BLaER1 (cell line): ENCODE measurements around the gene SNCG.

ENCODE experiments used
- H3K27ac ChIP-seq: shearing (Covaris generic); formaldehyde crosslinking; 2 replicates; pipeline ENCODE4 v1.8.1; 2022
- H3K27me3 ChIP-seq: shearing (Covaris generic); formaldehyde crosslinking; 2 replicates; pipeline ENCODE4 v1.8.1; 2022
- H3K36me3 ChIP-seq: shearing (Covaris generic); formaldehyde crosslinking; 2 replicates; pipeline ENCODE4 v1.8.1; 2022
- H3K4me1 ChIP-seq: shearing (Covaris generic); formaldehyde crosslinking; 2 replicates; pipeline ENCODE4 v1.8.1; 2022
- H3K4me2 ChIP-seq: shearing (Covaris generic); formaldehyde crosslinking; 2 replicates; pipeline ENCODE4 v1.8.1; 2022
- H3K4me3 ChIP-seq: shearing (Covaris generic); formaldehyde crosslinking; 2 replicates; pipeline ENCODE4 v1.8.1; 2022
- H3K9ac ChIP-seq: shearing (Covaris generic); formaldehyde crosslinking; 2 replicates; pipeline ENCODE4 v1.8.1; 2022
- H3K9me3 ChIP-seq: shearing (Covaris generic); formaldehyde crosslinking; 2 replicates; pipeline ENCODE4 v1.8.1; 2022
- H4K20me1 ChIP-seq: shearing (Covaris generic); formaldehyde crosslinking; 2 replicates; pipeline ENCODE4 v1.8.1; 2022
- Cebpa-rat ChIP-seq: shearing (Covaris generic); IDR thresholded peaks from 2 replicates; pipeline ENCODE4 v1.8.1; 2022

SNCG gene

GRCh38 chr10:86960003-86960862, 1.8 kb downstream of the SNCG start:
- H4K20me1 ChIP-seq = no peaks in the 10 kb centered on the region

DNA sequence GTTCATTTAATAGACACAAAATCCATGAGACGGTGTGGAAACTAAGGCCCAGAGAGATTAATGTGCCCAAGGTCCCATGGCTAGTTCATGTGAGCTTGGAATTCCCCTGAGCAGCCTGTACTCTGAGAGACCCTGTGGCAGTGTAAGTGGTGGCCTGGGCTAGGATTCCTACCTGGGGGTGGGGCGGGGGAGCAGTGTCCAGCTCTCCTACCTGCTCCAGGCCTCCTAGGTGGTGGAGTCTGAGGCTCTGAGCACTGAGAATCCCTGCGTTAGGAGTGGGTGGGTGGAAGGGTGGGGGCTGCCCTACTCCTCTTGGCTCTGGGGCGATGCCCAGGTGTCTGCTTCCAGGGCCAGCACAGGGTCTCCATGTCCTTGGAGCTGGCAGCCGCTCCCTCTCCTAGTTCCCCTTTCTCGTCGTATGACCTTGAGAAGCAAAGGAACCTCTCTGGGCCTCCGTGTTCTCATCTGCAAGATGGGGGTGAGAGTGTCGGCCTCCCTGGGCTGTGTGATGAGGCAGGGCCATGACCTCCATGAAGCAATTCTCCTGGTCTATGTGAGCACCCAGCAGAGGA, 2.5 kb downstream of the SNCG start:
- Histone ChIP-seq H3K4me1 (peaks cover 28% of the 10 kb centered on the region), H4K20me1 (no peaks in the 10 kb centered on the region), H3K9ac (no peak overlapping the region), H3K36me3 (no peaks in the 10 kb centered on the region), H3K27me3 (no peaks in the 10 kb centered on the region), H3K4me3 (no peak overlapping the region), H3K9me3 (no peaks in the 10 kb centered on the region), H3K27ac (no peak overlapping the region), H3K4me2 (no peak overlapping the region)
- no peak for TF ChIP-seq Cebpa-rat

More at GRCh38 chr10:86960003-86960862, 1.8 kb downstream of the SNCG start:
- TF ChIP-seq Cebpa-rat = no peak
- Histone ChIP-seq H3K27ac (no peak overlapping the region), H3K9ac (no peak overlapping the region), H3K36me3 (no peaks in the 10 kb centered on the region), H3K9me3 (no peaks in the 10 kb centered on the region), H3K4me3 (no peak overlapping the region), H3K4me2 (no peak overlapping the region), H3K4me1 (peaks cover 28% of the 10 kb centered on the region), H3K27me3 (no peaks in the 10 kb centered on the region)

DNA sequence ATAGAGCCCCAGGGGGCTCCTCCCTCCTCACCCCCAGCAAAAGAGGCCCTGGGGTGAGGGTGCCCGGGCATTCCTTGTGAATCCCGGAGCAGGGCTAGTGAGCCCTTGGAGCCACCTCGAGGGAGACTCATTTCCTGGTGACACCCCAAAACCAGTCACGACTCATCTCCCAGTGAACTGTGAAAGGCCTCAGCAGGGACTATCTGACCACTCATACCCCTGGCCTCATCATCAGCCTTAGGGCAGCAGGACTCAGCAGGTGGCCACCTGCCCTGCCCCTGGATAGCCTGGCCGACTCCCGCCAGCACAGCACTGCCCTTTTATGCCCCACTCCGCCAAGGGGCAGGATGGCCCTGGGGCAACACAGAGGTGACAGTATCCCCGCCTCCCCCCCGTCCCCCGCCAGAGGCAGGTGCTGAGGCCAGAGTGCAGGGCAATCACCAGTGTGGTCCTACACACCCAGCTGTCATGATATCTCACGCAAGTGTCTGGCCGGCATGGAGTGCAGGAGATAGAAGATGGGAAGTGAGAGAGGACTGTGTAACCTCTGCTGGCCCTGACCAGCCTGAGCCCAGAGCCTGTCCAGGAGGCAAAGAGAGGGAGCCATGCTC, 3.2 kb downstream of the SNCG start:
- H3K9me3 ChIP-seq = no peaks in the 10 kb centered on the region
- no peaks in the 10 kb centered on the region for H3K27me3 ChIP-seq
- no peaks in the 10 kb centered on the region for H4K20me1 ChIP-seq
- no peak for TF ChIP-seq Cebpa-rat
- peaks cover 34% of the 10 kb centered on the region for H3K4me1 ChIP-seq
- no peak overlapping the region for H3K4me3 ChIP-seq
- no peak overlapping the region for H3K27ac ChIP-seq
- no peak overlapping the region for H3K4me2 ChIP-seq
- H3K9ac ChIP-seq = no peak overlapping the region
- no peaks in the 10 kb centered on the region for H3K36me3 ChIP-seq

GRCh38 chr10:86962136-86962980, 4.0 kb downstream of the SNCG start:
- Histone ChIP-seq H3K4me1 (peaks cover 33% of the 10 kb centered on the region), H3K27me3 (no peaks in the 10 kb centered on the region), H3K27ac (no peak overlapping the region), H3K36me3 (no peaks in the 10 kb centered on the region), H3K4me2 (no peak overlapping the region), H3K9me3 (no peaks in the 10 kb centered on the region), H4K20me1 (no peaks in the 10 kb centered on the region), H3K9ac (no peak overlapping the region), H3K4me3 (no peak overlapping the region)
- TF ChIP-seq Cebpa-rat = no peak

DNA sequence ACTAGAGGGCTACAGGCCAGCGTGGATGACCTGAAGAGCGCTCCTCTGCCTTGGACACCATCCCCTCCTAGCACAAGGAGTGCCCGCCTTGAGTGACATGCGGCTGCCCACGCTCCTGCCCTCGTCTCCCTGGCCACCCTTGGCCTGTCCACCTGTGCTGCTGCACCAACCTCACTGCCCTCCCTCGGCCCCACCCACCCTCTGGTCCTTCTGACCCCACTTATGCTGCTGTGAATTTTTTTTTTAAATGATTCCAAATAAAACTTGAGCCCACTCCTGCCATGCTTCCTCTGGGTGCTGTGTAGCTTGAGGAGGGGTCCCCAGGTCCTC, 4.5 kb downstream of the SNCG start:
- Histone ChIP-seq H3K36me3 (no peaks in the 10 kb centered on the region), H3K4me3 (no peak overlapping the region), H3K27me3 (peaks cover 6% of the 10 kb centered on the region), H3K4me1 (peaks cover 27% of the 10 kb centered on the region), H4K20me1 (no peaks in the 10 kb centered on the region), H3K4me2 (no peak overlapping the region), H3K9me3 (no peaks in the 10 kb centered on the region), H3K9ac (no peak overlapping the region), H3K27ac (no peak overlapping the region)
- no peak for TF ChIP-seq Cebpa-rat

DNA sequence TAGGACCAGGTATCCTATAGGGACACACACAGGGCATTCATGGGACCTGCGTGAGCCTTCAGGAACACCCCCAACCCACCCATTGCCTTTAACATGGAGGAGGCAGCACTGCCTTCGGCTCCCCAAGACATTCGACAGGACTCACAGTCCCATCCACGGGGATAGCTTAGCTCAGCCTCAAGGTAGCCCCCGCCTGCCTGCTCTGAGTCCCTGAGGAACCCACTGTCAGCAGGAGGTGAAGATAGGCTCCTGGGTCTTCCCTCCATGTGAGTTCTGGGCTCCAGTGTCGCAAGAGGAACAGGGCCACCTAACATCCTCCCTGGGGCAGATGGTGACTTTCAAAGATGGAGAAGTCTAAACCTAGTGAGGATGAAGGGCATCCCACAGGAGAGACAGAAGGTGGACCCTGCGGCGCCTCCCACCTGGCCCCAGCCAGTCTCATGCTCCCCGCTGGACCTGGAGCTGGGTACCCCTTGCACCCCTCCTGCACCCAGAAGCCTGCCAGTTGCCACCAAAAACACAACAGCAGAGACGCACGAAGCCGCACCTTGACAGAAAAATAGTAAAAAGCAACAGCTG, 5.0 kb downstream of the SNCG start:
- H3K9ac ChIP-seq = no peak overlapping the region
- H3K27me3 ChIP-seq = peaks cover 10% of the 10 kb centered on the region
- no peak overlapping the region for H3K4me3 ChIP-seq
- H3K4me2 ChIP-seq = no peak overlapping the region
- no peak overlapping the region for H3K27ac ChIP-seq
- no peaks in the 10 kb centered on the region for H3K36me3 ChIP-seq
- no peak for TF ChIP-seq Cebpa-rat
- H3K9me3 ChIP-seq = no peaks in the 10 kb centered on the region
- no peaks in the 10 kb centered on the region for H4K20me1 ChIP-seq
- peaks cover 25% of the 10 kb centered on the region for H3K4me1 ChIP-seq

GRCh38 chr10:86964061-86964846, 5.9 kb downstream of the SNCG start:
- Histone ChIP-seq H4K20me1 (no peaks in the 10 kb centered on the region), H3K36me3 (no peaks in the 10 kb centered on the region), H3K27me3 (peaks cover 19% of the 10 kb centered on the region), H3K9me3 (no peaks in the 10 kb centered on the region), H3K9ac (no peak overlapping the region), H3K27ac (no peak overlapping the region), H3K4me2 (peak overlapping the region; percentile 43), H3K4me3 (no peak overlapping the region), H3K4me1 (peaks cover 25% of the 10 kb centered on the region)
- TF ChIP-seq Cebpa-rat = no peak

GRCh38 chr10:86964847-86965190, 6.4 kb downstream of the SNCG start:
- Histone ChIP-seq H3K36me3 (no peaks in the 10 kb centered on the region), H3K4me2 (peak overlapping the region; percentile 43), H3K9me3 (no peaks in the 10 kb centered on the region), H3K4me3 (no peak overlapping the region), H3K9ac (no peak overlapping the region), H3K27me3 (peaks cover 24% of the 10 kb centered on the region), H3K27ac (no peak overlapping the region), H3K4me1 (peaks cover 25% of the 10 kb centered on the region), H4K20me1 (no peaks in the 10 kb centered on the region)
- TF ChIP-seq Cebpa-rat = no peak
